SK-N-MC (cell line): ENCODE measurements around the gene SPAG4.

Source experiments
- DNase-seq: peaks from one replicate; pipeline ENCODE4 v3.0.0-alpha.2; 2011; ENCODE audit warnings: low read depth, low spot score
- H3K27ac ChIP-seq: fragments of 200-600 bp; sonication (generic); 2 replicates; pipeline ENCODE4 v1.5.1; 2016; ENCODE audit warnings: mixed run types
- H3K36me3 ChIP-seq: fragments of 200-600 bp; sonication (generic); 2 replicates; pipeline ENCODE4 v1.6.1; 2017; ENCODE audit warnings: antibody characterized with exemption, low read length, mixed read lengths; ENCODE audit not compliant: insufficient read depth
- H3K4me3 ChIP-seq: fragments of 200-600 bp; sonication (generic); 2 replicates; pipeline ENCODE4 v1.5.1; 2016
- H3K9ac ChIP-seq: fragments of 200-600 bp; sonication (generic); 2 replicates; pipeline ENCODE4 v1.8.0; 2017; ENCODE audit warnings: mixed run types, mixed read lengths; ENCODE audit not compliant: insufficient read length
- H3K9me3 ChIP-seq: fragments of 200-600 bp; sonication (generic); 2 replicates; pipeline ENCODE4 v1.6.1; 2017; ENCODE audit warnings: low read depth, mild to moderate bottlenecking, antibody characterized with exemption, low read length, moderate library complexity, mixed read lengths
- EZH2 ChIP-seq: fragments of 200-600 bp; sonication (generic); IDR thresholded peaks from one replicate; pipeline ENCODE4 v1.6.1; 2017; ENCODE audit warnings: antibody characterized with exemption
- FOXP2 ChIP-seq: optimal IDR thresholded peaks from 2 replicates; pipeline ENCODE3; 2011; ENCODE audit warnings: mild to moderate bottlenecking, moderate library complexity; ENCODE audit not compliant: insufficient read depth; ENCODE audit errors: extremely low read length, control extremely low read depth
- POLR2AphosphoS5 ChIP-seq: IDR thresholded peaks from 2 replicates; pipeline ENCODE4 v1.6.1; 2012; ENCODE audit warnings: mild to moderate bottlenecking, low read depth, low read length, borderline replicate concordance

The SPAG4 gene

DNA sequence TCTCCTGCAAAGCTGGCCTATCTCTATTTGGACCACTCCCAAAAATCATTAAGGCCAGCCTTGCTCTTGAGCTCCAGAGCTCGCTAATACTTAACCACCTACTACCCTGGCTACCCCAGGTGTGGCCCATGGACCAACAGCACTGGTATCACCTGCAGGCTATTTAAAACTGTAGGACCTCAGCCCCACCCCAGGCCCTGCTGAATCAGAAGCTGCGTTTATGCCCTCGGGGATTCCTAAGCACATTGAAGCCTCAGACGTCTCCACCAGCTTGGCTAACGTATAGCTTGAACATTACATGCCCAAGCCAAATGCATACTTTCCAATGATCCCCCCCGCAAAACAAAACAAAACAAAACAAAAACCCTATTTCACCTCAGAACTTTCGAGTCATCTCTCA lies 19.7 kb upstream of the SPAG4 start:
- Histone ChIP-seq H3K27ac (no peak overlapping the region), H3K9ac (no peak overlapping the region), H3K36me3 (no peaks in the 10 kb centered on the region), H3K9me3 (no peaks in the 10 kb centered on the region), H3K4me3 (no peak overlapping the region)
- TF ChIP-seq POLR2AphosphoS5: no peak
- TF ChIP-seq EZH2: no peak
- no peak for TF ChIP-seq FOXP2
- no peak for DNase-seq

- Histone ChIP-seq H3K27ac (no peak overlapping the region), H3K9ac (no peak overlapping the region), H3K9me3 (no peaks in the 10 kb centered on the region), H3K36me3 (no peaks in the 10 kb centered on the region), H3K4me3 (no peak overlapping the region)
- no peak for DNase-seq
- TF ChIP-seq FOXP2 (no peak), EZH2 (no peak), POLR2AphosphoS5 (no peak)
These were observed 18.4 kb upstream of the SPAG4 start for GRCh38 chr20:35597186-35597585.

- no peaks in the 10 kb centered on the region for H3K36me3 ChIP-seq
- no peak overlapping the region for H3K9ac ChIP-seq
- H3K27ac ChIP-seq: no peak overlapping the region
- H3K4me3 ChIP-seq: no peak overlapping the region
- DNase-seq: no peak
- no peaks in the 10 kb centered on the region for H3K9me3 ChIP-seq
- no peak for TF ChIP-seq POLR2AphosphoS5
- no peak for TF ChIP-seq FOXP2
- no peak for TF ChIP-seq EZH2
These were observed 17.2 kb upstream of the SPAG4 start for GRCh38 chr20:35598476-35598875.

DNA sequence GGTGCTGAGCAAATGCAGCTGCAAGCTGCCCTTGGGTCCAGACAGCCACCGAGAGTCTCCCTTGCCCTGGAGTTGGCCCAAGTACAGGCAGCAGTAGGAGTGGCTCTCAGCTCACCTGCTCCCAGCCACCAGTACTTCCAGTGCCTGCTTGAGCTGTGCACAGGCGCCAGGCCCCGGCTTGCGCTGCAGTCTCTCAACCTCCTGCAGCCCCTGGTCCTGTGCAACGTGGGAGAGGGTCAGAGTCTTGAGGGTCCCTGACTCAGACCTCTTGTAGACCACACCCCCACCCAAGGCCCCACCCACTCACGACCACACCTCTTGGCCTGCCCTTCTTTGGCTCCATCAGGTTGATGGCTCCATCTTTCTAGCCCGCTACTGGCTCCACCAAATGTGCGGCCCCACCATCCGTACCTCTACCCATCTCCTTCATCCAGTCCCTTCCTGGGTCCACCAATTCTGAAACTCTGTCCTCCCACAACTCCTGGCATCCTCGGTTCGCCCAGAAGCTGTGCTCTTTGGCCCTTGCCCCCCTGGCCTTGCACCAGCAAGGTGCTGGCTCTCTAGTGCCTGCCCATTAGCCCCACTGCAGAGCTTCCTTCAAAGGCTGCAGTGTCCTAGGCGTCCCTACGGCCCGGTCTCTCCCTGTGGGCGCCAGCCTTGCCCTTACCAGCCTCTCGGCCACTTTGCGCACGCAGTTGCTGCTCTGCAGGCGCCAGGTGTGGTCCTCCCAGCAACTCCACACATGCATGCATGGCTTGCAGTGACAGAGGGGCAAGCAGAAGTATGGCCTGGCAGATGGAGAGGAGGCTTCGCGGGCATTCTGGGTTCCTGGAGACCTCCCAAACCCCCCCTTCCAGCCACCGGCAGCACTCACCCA lies 16.5 kb upstream of the SPAG4 start:
- DNase-seq: no peak
- Histone ChIP-seq H3K9me3 (no peaks in the 10 kb centered on the region), H3K27ac (no peak overlapping the region), H3K9ac (no peak overlapping the region), H3K36me3 (no peaks in the 10 kb centered on the region), H3K4me3 (no peak overlapping the region)
- TF ChIP-seq EZH2: no peak
- TF ChIP-seq POLR2AphosphoS5: no peak
- TF ChIP-seq FOXP2: no peak

DNA sequence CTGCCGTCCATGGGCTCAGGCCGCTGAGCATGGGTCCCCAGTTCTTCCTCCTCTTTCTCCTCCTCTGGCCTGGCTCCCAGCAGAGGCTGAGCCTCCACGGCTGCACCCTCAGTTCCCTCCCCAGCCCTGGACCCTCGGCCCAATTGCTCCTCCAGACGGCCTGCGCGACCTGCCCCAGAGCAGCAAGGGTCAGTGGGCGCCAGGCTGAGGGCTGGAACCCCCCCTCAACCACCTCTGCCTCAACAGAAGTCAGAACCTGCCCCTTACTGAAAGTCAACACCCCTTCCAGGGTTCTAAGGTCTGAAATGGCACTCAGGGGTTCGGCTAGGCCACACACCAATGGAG lies 15.9 kb upstream of the SPAG4 start:
- no peaks in the 10 kb centered on the region for H3K9me3 ChIP-seq
- no peak overlapping the region for H3K9ac ChIP-seq
- H3K4me3 ChIP-seq: no peak overlapping the region
- no peak for DNase-seq
- TF ChIP-seq POLR2AphosphoS5 (no peak), EZH2 (no peak), FOXP2 (no peak)
- no peak overlapping the region for H3K27ac ChIP-seq
- H3K36me3 ChIP-seq: no peaks in the 10 kb centered on the region

GRCh38 chr20:35600176-35600992 lies 15.2 kb upstream of the SPAG4 start:
- no peak overlapping the region for H3K4me3 ChIP-seq
- no peak overlapping the region for H3K27ac ChIP-seq
- TF ChIP-seq FOXP2 (no peak), POLR2AphosphoS5 (no peak), EZH2 (no peak)
- H3K9ac ChIP-seq: no peak overlapping the region
- DNase-seq: no peak
- no peaks in the 10 kb centered on the region for H3K36me3 ChIP-seq
- no peaks in the 10 kb centered on the region for H3K9me3 ChIP-seq

DNA sequence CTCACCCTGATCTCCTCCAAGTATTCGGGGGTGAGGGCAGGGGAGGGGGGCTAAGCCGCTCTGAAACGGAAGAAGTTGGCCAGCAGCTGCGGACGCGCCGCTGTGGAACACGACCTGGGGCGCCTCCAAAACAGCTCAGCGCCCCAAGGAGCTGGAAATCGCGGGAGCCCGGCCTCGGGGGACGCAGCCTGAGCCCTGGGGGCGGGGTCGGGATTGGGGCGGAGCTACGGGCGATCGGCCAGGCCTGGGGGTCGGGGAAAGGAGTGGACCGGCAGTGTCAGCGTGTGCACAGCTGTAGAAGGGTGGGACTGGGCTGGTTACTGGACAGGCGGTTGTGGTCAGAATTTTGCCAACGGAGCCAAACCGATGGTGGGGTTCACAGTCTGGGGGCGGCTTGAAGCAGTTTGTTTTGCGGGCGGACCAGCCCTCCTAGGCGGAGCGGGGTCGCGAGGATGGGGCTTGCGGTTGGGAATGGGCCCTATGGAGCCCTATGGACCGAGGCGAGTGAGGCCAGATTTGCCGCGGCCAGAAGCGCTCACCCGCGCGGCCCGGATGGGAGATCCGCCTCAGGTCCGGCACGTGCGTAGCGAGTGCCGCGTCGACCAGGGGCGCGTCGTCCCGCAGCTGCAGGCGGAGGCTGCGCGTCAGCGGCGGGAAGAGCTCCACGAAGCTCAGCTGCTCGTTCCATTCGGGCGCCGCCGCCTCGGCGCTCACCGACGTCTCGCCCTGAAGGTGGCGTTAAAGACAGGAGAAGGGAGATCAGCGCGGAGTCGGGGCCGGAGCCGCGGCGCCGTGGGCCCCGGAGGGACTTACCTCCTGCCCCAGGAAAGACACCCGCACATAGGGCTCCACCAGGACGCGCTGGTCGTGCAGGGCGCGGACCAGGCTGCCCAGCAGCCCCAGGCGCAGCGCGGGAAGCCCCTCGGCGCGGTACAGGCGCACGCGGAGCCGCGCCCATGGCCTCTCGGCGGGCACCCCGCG lies 14.3 kb upstream of the SPAG4 start:
- Histone ChIP-seq H3K9me3 (no peaks in the 10 kb centered on the region), H3K36me3 (no peaks in the 10 kb centered on the region), H3K4me3 (peak overlapping the region; percentile 76), H3K27ac (no peak overlapping the region), H3K9ac (peak overlapping the region; percentile 55)
- TF ChIP-seq EZH2 (no peak), FOXP2 (no peak), POLR2AphosphoS5 (no peak)
- DNase-seq: no peak
